ENCODE results near the gene COL23A1.

COL23A1 gene

DNA sequence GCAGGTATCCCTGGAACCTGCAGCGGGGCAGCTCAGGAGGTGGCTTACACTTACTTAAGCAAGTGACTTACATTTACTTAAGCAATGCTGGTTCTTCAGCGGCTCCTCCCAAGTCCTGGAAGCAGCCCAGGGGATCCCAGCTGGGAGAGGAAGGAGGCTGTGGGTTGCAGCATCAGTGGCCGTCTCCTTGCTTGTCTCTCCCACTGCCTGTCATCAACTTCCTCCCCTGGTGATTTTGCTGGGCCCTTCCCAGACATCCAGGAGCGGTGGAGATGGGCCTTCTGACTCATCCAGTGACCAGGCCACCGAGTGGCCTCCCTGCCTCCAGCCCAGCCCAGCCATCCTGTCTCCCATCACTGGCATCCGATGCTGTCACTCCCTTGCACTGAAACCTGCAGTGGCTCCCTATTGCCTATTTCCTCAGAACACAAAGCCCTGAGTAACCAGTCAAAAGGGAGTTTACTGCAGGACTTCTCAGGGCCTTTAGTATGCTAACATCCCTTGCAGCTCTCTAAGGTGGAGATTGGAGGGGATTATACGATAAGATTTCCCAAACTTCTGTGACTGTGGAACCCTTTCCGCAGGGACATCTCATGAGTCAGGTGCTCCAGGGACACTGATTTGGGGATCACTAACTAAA lies 201.7 kb downstream of the COL23A1 start:
- DNase-seq, result no peak

DNA sequence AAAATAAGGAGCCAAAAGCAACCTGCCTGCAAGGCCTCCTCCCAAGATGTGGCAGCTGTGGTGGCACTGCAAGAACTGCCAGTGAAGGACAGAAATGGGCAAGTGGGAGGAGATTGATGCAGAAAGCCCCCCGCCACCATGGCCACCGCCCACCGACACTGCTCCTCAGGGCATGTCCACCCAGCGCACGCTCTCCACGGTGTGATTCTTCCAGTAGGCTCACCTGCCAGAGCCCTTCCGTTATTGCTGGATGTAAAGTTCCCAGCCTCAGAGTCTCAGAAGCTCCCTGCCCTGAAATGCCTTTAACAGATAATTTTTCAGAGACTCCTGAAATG lies 202.4 kb downstream of the COL23A1 start:
- no peak for DNase-seq

DNA sequence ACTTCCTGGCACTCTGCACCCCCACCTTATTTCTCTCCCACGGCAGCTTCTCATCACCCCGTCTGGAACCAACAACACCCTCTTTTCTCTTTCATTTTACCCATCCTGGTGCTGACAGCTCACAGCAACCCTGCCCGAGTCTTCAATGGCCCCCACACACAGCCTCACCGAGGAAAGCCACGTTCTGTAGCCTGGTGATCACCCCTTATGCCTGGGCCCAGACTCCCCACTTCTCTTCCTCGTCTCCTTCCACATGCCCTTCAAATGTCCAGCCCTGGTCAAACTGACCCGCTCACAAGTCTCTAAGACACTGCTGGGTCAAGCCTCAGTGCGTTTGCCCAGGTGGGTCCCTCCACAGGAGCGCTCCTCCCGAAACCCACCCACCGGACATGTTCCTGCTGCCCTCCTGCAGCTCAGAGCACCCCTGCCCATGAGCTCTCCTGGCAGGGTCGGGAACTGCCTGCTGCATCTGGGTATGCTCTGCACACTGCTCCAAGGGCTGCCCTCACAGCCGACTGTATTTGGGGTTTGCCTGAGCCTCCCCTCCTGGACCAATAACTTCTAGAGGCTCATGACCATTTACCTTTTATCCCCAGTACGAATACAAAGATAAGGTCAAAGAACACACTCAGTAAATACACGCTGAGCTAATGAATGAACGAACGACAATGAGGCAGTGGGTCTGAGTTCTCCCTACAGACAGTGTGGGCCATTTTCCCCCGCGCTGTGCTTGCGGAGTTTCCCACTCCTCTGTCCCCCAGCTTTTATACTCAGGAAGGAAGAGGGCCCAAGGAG lies 202.9 kb downstream of the COL23A1 start:
- DNase-seq, result no peak

DNA sequence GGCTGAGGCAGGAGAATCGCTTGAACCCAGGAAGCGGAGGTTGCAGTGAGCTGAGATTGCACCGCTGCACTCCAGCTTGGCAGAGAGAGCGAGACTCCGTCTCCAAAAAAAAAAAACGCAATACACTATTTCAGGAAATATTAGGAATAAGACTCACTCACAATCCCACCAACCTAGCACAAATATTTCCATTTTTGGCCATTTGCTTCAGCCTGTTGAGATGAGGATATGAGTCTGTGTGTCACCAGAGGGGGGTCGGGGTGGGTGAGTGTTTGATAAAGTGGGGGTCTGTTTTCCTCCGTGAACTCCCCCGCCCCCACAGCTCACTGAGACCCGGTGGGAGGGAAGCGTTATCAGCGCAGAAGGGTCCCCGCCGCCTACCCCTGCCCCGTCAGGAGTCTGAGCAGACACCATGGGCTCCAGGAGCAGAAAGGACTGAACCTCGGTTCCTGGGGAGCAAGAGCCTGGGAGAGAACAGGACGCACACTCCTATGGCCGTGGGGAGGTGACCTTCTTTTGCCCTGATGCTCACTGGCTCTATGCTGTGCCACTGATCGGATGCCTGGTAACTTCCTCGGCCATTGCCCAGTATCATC lies 203.8 kb downstream of the COL23A1 start:
- DNase-seq, result no peak

DNA sequence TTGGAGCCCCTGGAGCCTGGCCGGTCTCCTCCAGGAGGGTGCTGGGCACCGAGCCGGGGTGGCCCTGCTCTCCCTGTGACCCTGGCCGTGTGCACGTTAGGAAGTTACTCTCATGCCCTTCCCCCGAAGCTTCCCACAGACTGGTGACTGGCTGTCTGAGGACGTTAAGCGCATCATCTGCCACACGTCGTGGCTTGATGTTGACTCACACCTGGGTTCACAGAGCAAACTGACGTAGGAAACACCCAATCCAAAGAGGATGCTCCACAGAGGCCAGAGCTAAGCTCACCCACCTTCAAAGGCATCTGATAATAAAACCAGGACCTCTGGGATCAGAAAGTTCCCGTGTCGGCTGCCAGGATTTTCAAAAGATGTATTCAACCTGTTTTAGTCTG lies 204.7 kb downstream of the COL23A1 start:
- no peak for DNase-seq

DNA sequence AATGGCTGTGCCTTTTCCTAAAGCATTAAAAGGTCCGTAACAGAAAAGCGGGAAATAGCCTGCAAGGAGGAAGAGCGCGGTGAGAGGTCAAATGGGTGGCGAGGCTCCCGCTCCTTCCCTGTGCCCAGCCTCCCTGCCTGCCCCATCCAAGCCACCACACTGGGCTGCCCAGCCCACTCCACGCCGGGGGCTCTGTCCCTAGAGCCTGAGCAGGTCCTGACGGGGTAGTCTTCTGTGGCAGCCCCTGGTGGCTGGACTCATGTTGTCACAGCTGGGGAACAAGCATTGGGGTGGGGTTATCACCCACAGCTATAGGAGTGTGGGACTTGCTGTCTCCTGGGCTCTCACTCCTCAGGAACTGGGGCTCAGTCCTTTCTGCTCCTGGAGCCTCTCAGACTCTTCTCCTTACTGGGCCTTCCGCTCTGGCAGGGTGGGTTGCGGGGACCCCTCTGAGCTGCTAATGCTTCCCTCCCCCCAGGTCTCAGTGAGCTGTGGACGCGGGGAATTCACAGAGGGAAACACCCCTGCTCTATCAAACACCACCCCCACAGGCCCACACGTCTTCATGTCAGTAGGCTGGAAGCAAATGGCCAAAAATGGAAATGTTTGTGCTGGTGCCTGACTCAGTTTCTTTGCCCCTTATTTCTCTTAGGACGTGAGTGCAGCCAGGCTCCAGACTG lies 205.2 kb downstream of the COL23A1 start:
- DNase-seq, result no peak

DNA sequence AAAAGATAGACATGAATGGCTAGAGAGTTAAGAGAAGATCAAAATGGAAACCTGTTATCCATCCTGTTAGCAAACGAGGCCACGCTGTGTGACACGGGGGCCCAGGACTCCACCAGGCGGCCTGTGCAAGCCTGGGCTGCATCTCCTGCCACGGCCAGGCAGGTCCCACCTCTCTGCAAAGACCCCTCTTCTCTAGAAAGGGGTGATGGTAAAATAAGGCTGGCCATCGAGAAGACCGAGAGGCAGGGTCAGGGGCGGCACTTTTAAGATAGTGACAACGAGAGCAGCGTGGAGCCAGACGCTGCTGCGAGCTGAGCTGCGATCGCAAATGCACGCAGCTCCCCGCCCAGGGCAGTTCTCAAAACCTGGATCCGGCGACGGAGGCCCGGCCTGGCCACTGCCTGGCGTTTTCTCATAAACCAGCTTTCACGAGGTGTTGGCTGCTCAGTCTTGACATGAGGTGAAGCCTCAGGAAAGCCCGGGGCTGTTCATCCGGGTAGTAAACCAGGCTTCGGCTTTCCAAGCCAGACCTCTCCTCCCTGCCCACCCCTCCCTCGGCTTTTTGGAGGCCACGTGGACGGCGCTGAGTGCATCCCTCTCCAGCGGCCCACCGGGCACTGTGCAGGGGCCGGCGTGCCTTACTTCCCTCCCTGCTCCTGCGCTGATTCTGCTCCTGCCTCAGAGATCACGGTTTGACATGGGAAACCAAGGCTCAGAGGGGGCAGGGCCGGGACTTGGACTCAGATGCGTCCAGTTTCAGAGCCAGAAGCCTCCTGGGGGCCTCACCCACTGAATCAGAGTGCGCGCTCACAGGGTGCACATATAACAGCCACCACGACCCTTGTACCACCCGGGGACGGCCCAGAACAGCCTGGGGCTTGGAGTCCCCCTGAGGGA lies 206.0 kb downstream of the COL23A1 start:
- no peak for DNase-seq

DNA sequence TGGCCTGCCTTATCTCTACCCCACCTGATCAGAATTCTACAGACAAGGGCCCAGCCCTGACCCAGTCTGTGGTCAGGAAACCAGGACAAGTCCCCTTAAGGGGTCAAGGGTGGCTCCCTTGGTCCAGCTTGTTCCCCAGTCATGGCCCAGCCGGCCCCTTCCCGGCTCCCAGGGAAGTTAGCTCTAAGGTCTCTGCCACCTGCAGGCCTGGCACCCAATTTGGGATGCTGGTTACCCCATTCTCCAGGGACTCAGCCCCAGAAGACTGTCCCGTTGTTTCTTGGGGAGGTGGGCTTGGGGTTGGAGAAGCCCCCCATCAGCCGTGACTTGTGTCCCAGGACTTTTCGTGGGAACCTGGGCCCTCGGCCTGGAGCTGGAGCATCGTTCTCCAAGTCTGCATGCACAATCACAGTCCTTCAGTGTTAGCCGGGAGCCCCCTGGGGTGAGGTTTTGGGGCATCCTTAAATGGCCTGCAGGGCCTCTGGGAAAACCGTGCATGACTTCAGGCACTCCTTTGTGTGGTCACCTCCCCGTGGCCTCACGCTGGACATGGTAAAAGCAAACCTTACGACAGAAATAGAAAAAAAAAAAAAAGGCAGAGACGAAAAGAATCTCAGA lies 206.8 kb downstream of the COL23A1 start:
- DNase-seq, result no peak

DNA sequence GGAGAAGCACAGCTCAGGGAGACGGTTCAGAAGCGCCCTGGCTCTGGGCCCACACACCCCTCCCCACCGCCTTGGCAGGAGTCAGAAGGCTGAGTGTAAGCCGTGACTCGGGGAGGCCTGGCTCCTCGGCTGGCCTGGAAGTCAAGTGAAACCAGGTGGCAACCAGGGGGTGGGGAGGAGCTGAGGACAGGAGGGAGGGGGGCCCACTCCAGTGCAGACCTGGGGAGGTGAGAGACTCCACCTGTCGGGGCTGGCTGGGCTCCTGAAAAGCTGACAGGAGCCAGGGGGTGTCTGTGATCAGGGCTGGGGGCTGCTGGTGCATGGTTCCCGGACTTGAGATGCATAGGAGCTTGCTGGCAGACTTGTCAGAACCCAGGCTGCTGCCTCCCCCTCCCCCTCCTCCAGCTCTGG lies 207.4 kb downstream of the COL23A1 start:
- no peak for DNase-seq

DNA sequence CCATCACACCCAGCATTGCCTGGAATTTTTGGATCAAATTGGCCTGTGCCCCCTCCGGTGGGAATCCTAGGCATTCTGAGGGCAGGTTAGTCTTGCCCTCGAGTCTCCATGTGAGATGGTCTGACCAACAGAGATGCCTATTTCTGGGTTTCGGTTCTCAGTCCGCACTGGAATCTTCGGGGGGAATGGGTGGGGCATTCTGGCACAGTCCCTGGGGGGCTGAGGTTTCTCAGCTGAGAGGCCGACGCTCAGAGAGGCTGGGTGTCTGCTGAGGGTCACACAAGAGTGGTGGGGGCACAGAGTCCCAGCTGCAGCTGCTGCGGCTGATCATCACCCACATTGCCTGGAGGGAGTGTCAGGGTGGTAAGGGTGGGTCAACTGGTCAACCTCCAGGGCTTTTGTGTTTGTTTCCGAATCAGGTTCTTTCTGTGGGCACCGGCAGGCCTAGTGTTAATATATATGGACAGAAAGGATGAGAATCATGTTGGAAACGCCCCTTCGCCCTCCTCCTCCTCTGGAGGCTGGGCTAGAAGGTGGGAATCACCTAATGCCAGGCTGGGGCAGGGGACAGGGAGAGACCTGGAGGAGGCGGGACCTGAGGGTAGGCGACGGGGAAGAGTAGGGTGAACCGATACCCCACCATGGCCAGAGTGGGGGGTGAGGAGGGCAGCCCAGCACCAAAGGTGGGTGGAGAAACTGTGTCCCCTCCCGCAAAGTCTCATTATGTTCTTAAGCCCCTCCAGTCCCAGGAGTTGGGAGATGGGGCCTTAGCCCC lies 208.1 kb downstream of the COL23A1 start:
- no peak for DNase-seq

DNA sequence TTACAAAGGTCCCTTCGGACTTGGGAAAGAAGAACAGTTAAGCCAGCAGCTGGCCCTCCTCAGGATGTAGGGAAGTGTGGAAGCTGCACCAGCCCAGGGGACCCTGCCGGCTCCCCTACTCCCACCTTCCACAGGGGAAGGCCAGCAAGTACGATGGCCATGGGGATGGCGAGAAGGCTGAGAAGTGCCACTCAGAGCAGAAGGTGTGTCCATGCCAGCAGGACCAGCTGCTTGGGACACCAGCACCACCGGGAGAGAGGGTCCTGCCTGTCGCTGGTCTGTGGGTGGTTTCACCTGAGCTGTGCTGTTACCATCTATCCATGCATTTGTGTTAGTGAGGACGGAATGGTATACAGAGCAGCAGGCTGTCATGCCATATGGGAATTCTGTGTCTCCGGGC lies 209.0 kb downstream of the COL23A1 start:
- DNase-seq, result no peak

DNA sequence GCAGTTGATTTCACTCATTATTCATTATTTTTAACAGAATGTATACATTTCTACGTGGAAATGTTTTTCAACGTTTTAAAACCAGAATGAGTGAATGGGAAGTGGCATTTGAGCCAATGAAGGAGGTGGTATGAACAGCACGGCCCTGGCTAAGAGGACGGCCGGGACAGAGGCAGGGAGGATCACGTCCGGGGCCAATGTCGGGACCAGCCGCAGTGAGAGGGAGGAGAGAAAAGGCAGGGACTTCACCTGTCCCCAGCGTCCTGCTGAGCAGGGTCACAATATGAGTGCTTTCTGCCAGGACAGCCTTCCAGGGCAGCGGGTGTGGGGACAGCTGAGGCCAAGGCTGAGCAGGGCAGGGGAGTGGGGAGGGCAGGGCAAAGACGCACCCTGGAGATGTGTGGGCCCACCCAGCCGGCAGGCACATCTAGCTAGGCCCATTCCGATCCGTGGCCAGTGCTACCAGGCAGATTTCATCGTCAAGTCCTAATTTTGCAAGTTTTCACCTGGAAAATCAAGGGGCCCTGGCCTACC lies 209.6 kb downstream of the COL23A1 start:
- no peak for DNase-seq

DNA sequence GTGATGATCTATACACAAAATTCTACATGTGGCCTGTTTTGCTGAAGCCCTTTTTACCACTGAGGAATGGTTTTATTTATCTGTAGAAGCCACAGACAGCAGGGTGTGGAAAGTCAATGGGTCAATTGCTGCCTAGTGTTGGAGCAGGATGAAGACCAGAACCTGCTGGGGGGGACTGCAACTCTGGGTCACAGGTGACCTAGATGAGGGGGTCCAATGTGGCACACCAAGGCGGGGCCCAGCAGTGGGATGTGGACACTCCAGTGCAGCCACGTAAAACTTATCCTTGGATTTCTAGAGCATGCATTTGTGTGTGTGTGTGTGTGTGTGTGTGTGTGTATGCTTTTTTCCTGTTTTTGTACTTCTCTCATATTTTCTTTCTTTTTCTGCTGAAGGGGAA lies 210.1 kb downstream of the COL23A1 start:
- no peak for DNase-seq

DNA sequence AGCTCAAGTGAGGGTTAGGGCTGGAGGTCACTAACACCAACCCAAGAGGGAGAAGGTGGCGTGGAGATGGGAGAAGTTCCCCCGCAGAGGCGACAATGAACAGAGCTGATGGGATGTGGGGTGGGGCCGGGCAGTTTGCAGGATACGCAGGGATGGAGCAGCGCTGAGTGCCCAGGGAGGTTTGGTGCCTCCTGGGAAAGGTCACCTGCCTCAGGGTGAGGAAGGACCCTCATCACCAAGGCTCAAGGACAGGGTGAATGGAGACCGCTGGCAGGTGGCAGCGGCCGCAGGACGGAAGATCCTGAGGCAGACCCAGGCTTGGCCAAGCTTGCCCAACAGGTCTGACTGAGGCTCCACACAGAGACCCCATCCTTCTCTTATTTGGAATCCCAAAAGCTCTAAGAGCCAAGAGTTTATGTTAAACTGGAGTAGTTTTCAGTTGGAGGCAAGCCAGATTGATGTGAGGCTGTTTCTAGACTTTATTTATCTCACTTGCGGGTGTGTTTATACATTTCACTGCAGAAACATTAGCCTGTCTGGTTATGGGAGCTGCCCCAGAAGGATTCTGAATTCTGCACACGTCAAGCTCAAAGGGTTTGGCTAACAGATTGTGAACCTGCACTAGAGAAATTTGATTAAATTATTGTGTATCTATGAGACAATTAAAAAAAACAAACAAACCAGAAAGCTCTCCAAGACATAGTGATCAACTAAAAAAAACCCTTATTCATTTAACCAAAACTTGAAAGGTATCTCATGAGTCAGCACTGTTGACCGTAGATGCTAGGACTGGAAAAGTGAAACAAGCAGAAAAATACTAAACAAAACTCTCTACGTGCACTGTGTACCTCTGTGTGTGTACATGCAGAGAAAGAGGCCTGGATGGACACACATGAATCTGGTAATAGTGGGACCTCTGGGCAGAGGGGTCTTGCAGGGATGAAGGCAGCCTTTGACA lies 211.4 kb downstream of the COL23A1 start:
- DNase-seq, result no peak

DNA sequence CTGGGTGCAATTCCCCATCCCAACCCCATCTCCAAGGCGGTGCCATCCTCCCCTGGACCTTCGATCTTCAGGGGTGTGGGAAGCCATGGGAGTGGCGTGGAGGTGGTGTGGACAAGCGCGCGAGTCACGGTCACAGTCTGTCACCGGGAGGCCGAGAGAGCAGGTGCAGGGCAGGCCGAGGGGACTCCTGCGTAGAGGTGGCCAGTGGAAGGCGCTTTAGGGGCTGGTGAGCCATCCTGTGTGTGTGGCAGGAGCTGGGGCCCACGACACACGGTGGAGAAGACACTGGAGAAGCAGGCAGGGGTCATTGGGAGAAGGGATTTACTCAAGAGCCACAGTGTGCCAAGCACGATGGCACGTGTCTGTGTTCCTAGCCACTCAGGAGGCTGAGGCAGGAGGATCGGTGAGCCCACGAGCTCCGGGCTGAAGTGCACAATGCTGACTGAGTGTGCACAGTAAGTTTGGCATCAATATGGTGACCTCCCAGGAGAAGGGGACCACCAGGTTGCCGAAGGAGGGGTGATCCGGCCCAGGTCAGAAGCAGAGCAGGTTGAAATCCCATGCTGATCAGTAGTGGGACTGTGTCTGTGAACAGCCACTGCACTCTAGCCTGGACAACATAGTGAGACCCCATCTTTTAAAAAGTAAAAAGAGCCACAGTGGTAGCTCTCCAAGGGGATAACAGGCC lies 212.5 kb downstream of the COL23A1 start:
- no peak for DNase-seq

DNA sequence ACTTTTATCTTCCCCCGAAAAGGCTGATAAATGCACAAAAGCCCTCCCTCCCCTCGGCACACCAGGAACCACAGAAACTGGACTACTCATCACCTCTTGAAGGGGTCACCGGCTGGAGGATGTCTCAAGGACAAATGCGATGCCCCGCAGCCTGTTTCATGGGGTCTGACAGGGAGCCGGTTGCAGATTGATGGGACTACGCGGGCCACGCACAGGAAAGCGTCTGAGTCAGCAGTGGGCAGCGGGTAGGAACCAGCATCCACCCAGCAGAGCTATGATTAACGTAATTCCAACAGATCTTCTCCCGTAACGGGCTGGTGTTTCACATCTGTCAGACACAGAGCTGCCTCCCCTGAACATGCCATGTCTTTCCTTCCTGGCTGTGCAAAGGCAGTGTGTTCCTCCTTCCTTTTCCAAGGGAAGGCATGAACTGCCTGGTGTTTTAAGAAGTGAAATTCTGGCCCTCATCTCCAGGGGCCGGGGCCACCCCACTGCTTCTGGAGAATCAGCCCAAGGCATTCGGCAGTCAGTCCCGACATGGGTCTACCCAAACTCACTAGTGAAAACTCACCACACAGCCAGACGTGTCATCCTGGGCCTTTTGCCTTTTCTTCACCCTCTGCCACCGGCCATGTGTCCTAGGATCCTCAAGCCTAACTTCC lies 213.1 kb downstream of the COL23A1 start:
- DNase-seq, result no peak

DNA sequence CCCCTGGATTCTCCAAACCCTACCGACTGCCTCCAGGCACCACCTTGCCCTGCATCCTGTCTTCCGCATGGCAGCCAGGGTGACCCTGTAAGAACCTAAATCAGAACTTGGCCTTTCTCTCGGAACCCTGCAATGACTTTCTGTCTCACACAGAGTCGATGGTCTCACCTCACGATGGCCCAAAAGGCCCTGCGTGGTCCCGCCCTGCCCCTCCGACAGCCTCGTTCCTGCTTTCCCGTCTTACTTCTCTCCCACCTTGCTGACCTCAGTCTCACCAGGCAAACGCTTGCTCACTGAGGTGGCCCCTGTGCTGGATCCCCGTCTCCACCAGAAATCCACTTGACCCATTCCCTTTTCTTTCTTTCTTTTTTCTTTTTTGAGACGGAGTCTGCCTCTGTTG lies 214.8 kb downstream of the COL23A1 start:
- DNase-seq, result no peak

DNA sequence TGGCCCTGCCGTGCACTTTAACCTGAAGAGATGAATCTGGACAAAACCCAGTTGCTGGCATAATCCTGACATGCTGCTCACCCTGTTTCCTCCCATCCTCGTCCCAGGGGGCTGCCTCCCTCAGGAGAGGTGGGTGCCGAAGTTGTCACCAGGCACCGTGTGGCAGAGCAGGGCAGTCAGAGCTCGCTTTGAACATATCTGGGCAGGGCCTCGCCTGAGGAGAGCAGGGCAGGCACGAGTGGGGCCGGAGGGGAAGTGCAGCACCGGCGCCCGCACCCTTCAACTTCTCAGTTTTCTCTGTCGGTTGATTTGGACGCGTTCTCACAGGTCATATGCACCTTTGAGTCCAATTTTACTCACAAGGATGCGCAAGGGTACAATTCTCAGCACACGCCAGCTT lies 216.5 kb downstream of the COL23A1 start:
- DNase-seq, result no peak

DNA sequence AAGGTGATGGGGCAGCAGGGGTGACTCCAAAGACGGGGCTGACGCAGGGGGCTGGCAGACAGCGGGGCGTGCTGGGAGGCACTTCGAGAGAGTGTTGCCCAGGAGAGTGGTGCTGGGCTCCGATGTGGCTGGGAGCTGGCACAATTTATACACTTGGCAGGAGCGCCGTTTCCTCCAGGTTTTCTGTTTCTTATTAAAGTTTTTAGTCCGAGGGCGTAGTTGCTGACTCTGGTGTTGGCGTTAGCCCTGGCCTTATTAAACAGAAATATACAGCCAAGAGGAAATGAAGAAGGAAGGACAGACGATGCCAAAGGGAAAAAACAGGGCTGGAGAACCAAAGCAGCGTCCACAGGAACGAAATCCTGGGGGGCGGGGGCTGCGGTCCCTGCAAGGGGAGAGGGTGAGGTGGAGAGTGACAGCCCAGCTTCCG lies 218.0 kb downstream of the COL23A1 start:
- no peak for DNase-seq
